ENCODE data around the gene AACS. TPM values are rescaled to one million over a fixed set of nuclear protein-coding genes. Genes with fewer than 3 reads are reported as not detected.
A peak's percentile ranks its signal among the peaks of the same experiment; 100 is the strongest.

Gene AACS
- total and polyA plus RNA-seq, 2 of the 13 experiments (the other 11 are each of a cell fraction or from before 2014, with no cell fraction given): 23.3 to 28.8 TPM

DNA sequence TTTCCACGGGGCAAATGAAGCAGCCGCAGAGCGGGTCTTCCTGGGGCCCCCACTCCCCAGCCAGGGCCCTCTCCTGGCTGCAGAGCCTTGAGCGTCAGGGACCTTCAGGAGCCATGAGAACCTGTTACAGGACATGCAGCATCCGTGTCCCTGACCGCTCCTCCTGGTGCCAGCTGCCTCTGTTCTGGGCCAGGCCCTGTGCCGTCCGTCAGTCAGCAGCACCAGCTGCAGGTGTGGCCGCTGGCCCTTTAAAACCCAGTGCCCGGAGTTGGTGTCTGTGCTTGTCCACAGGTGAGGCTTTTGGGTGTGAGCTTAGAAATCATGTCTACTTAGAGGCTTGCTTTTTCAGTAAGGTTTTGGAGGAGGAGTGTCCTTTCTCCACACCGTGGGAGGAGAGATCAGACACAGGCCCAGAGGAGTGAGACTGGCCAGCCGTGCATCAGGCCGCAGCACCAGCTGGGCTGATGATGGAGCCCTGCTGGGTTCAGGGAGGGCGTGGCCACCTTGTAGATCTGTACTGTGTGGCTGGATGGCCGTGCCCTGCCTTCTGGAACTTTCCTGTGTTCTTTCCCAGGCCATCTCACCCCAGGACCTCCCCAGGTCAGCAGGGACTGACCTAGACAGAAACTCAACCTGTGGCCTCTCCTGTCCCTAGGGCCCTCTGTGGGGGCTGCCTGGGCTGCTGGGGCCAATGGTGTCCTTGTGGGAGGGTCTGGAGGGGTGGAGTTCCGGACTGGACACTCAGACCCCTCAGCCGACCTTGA lies 27.1 kb downstream of the AACS start (continued):
- TF ChIP-seq, protein P1, sequence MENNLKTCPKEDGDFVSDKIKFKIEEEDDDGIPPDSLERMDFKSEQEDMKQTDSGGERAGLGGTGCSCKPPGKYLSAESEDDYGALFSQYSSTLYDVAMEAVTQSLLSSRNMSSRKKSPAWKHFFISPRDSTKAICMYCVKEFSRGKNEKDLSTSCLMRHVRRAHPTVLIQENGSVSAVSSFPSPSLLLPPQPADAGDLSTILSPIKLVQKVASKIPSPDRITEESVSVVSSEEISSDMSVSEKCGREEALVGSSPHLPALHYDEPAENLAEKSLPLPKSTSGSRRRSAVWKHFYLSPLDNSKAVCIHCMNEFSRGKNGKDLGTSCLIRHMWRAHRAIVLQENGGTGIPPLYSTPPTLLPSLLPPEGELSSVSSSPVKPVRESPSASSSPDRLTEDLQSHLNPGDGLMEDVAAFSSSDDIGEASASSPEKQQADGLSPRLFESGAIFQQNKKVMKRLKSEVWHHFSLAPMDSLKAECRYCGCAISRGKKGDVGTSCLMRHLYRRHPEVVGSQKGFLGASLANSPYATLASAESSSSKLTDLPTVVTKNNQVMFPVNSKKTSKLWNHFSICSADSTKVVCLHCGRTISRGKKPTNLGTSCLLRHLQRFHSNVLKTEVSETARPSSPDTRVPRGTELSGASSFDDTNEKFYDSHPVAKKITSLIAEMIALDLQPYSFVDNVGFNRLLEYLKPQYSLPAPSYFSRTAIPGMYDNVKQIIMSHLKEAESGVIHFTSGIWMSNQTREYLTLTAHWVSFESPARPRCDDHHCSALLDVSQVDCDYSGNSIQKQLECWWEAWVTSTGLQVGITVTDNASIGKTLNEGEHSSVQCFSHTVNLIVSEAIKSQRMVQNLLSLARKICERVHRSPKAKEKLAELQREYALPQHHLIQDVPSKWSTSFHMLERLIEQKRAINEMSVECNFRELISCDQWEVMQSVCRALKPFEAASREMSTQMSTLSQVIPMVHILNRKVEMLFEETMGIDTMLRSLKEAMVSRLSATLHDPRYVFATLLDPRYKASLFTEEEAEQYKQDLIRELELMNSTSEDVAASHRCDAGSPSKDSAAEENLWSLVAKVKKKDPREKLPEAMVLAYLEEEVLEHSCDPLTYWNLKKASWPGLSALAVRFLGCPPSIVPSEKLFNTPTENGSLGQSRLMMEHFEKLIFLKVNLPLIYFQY (CRISPR knock-in tag; IDR thresholded peaks at IDR 0.05; ENCODE audit: borderline replicate concordance): no peak
- no peak for TF ChIP-seq BCL6 (CRISPR knock-in tag; IDR thresholded peaks at IDR 0.05)
- no peak for TF ChIP-seq ZNF577 (CRISPR knock-in tag; IDR thresholded peaks at IDR 0.05; ENCODE audit: borderline replicate concordance, low read depth)
- 0 out of 2 replicates have a peak, but pooled peaks have one; percentile 31 for TF ChIP-seq KDM3A (CRISPR knock-in tag; IDR thresholded peaks at IDR 0.05; ENCODE audit: low read depth)
- no peak for TF ChIP-seq IKZF1 (IDR thresholded peaks at IDR 0.05)
- TF ChIP-seq TGIF2 (CRISPR knock-in tag; IDR thresholded peaks at IDR 0.05): peak; percentile 25; the same call in 1 of the 2 replicates
- TF ChIP-seq ZNF713 (CRISPR knock-in tag; IDR thresholded peaks at IDR 0.05): no peak
- TF ChIP-seq ZNF724P (CRISPR knock-in tag; IDR thresholded peaks at IDR 0.05; ENCODE audit: borderline replicate concordance): peak; percentile 62; the same call in 1 of the 2 replicates
- TF ChIP-seq ZNF34 (CRISPR knock-in tag; IDR thresholded peaks at IDR 0.05; ENCODE audit: borderline replicate concordance): no peak
- no peak for TF ChIP-seq HMG20A (CRISPR knock-in tag; IDR thresholded peaks at IDR 0.05; ENCODE audit: borderline replicate concordance)
- TF ChIP-seq, protein P2, sequence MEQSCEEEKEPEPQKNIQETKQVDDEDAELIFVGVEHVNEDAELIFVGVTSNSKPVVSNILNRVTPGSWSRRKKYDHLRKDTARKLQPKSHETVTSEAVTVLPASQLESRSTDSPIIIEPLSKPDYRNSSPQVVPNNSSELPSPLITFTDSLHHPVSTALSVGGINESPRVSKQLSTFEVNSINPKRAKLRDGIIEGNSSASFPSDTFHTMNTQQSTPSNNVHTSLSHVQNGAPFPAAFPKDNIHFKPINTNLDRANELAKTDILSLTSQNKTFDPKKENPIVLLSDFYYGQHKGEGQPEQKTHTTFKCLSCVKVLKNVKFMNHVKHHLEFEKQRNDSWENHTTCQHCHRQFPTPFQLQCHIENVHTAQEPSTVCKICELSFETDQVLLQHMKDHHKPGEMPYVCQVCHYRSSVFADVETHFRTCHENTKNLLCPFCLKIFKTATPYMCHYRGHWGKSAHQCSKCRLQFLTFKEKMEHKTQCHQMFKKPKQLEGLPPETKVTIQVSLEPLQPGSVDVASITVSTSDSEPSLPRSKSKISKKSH (CRISPR knock-in tag; IDR thresholded peaks at IDR 0.05; ENCODE audit: borderline replicate concordance): 0 out of 2 replicates have a peak, but pooled peaks have one; percentile 47
- TF ChIP-seq, protein P3, sequence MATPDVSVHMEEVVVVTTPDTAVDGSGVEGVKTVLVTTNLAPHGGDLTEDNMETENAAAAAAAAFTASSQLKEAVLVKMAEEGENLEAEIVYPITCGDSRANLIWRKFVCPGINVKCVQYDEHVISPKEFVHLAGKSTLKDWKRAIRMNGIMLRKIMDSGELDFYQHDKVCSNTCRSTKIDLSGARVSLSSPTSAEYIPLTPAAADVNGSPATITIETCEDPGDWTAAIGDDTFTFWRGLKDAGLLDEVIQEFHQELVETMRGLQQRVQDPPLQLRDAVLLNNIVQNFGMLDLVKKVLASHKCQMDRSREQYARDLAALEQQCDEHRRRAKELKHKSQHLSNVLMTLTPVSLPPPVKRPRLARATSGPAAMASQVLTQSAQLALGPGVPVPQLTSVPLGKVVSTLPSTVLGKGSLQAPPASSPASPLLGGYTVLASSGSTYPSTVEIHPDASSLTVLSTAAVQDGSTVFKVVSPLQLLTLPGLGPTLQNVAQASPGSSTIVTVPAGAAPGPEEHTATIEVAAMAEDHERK (CRISPR knock-in tag; IDR thresholded peaks at IDR 0.05; ENCODE audit: low read depth): no peak
- TF ChIP-seq XRCC5 (optimal IDR thresholded peaks at IDR 0.05; ENCODE audit: low read length): peak; percentile 3
- no peak for TF ChIP-seq PHB2 (IDR thresholded peaks at IDR 0.05; ENCODE audit: partially characterized antibody)
- TF ChIP-seq NFKBIZ (CRISPR knock-in tag; IDR thresholded peaks at IDR 0.05): no peak
- TF ChIP-seq, protein P4, sequence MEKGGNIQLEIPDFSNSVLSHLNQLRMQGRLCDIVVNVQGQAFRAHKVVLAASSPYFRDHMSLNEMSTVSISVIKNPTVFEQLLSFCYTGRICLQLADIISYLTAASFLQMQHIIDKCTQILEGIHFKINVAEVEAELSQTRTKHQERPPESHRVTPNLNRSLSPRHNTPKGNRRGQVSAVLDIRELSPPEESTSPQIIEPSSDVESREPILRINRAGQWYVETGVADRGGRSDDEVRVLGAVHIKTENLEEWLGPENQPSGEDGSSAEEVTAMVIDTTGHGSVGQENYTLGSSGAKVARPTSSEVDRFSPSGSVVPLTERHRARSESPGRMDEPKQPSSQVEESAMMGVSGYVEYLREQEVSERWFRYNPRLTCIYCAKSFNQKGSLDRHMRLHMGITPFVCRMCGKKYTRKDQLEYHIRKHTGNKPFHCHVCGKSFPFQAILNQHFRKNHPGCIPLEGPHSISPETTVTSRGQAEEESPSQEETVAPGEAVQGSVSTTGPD (CRISPR knock-in tag; IDR thresholded peaks at IDR 0.05): no peak
- TF ChIP-seq ETV5 (CRISPR knock-in tag; IDR thresholded peaks at IDR 0.05; ENCODE audit: borderline replicate concordance): peak; percentile 39; the same call in 1 of the 2 replicates
- TF ChIP-seq, protein P5, sequence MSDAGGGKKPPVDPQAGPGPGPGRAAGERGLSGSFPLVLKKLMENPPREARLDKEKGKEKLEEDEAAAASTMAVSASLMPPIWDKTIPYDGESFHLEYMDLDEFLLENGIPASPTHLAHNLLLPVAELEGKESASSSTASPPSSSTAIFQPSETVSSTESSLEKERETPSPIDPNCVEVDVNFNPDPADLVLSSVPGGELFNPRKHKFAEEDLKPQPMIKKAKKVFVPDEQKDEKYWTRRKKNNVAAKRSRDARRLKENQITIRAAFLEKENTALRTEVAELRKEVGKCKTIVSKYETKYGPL (CRISPR knock-in tag; IDR thresholded peaks at IDR 0.05): no peak
- peak; percentile 96 for TF ChIP-seq ZNF296 (CRISPR knock-in tag; conservative IDR thresholded peaks at IDR 0.05)
- TF ChIP-seq TBP (CRISPR knock-in tag; IDR thresholded peaks at IDR 0.05): no peak
